Naive thymus-derived CD4-positive, alpha-beta T cell (primary cell): ENCODE measurements around the gene USP17L29. TPM values are rescaled to one million over a fixed set of nuclear protein-coding genes. Genes with fewer than 3 reads are reported as not detected.
"Not testable (repeated sequence)": the region's sequence is repeated elsewhere in the genome, so short reads cannot be mapped to it uniquely, and the experiment has no call there.

ENCODE experiments used
- ATAC-seq: fragments of 150-1000 bp; cut with Tn5 transposase; 2 replicates; pipeline ENCODE4 v1.10.0; 2021; ENCODE audit warnings: mild to moderate bottlenecking, moderate library complexity
- CTCF ChIA-PET: fragments of 350-600 bp; sonication (Branson Sonifier 250); formaldehyde crosslinking; loops from one replicate; lab custom pipeline; 2021; ENCODE audit warnings: antibody characterized with exemption; lab: Charles Lee
- POLR2A ChIA-PET: fragments of 350-600 bp; sonication (Branson Sonifier 250); formaldehyde crosslinking; loops from one replicate; lab custom pipeline; 2021; ENCODE audit warnings: antibody characterized with exemption, inconsistent platforms; lab: Charles Lee
- DNase-seq, 9 donors: peaks; one replicate each; pipeline versions ENCODE4 v3.0.0 to v3.0.0-alpha.2; 2020 to 2022; ENCODE audit warnings: mixed read lengths in 1 of 9
- H3K27ac ChIP-seq: one replicate; pipeline ENCODE4 v1.7.0; 2013; ENCODE audit warnings: mild to moderate bottlenecking, low read depth, low read length, moderate library complexity
- H3K27me3 ChIP-seq, 2 donors: one replicate each; pipeline ENCODE4 v1.7.0; 2013; ENCODE audit warnings: low read length in 2 of 2, mild to moderate bottlenecking in 2 of 2, moderate library complexity in 2 of 2; ENCODE audit not compliant: control insufficient read depth in 2 of 2, insufficient read depth in 2 of 2
- H3K36me3 ChIP-seq, 3 experiments: 1 replicate in 2 of 3; 2 replicates in 1 of 3; pipeline ENCODE4 v1.7.0; 2013; ENCODE audit warnings: low read length in 3 of 3, mild to moderate bottlenecking in 3 of 3, moderate library complexity in 1 of 3; ENCODE audit not compliant: insufficient read depth in 3 of 3, control insufficient read depth in 2 of 3
- H3K4me1 ChIP-seq, 2 donors: one replicate each; pipeline ENCODE4 v1.7.0; 2013; ENCODE audit warnings: low read length in 2 of 2, mild to moderate bottlenecking in 2 of 2, moderate library complexity in 1 of 2; ENCODE audit not compliant: control insufficient read depth in 2 of 2, insufficient read depth in 2 of 2
- H3K4me3 ChIP-seq: 2 replicates; pipeline ENCODE4 v1.7.0; 2013; ENCODE audit warnings: mild to moderate bottlenecking, low read length
- H3K9me3 ChIP-seq, 3 experiments: 1 replicate in 2 of 3; 2 replicates in 1 of 3; pipeline ENCODE4 v1.7.0; 2013; ENCODE audit warnings: low read length in 3 of 3; ENCODE audit not compliant: control insufficient read depth in 2 of 3
- H3K27ac Mint-ChIP-seq, 9 donors: one replicate each; pipeline ENCODE4 v1.8.0; 2020 to 2022; ENCODE audit warnings: mixed read lengths in 9 of 9, mild to moderate bottlenecking in 8 of 9, moderate library complexity in 5 of 9, inconsistent platforms in 2 of 9
- H3K27me3 Mint-ChIP-seq, 5 donors: one replicate each; pipeline ENCODE4 v1.8.0; 2021 to 2022; ENCODE audit warnings: mixed read lengths in 5 of 5, mild to moderate bottlenecking in 1 of 5
- H3K36me3 Mint-ChIP-seq, 5 donors: one replicate each; pipeline ENCODE4 v1.8.0; 2020 to 2022; ENCODE audit warnings: mixed read lengths in 5 of 5, mild to moderate bottlenecking in 3 of 5, inconsistent platforms in 1 of 5
- H3K4me1 Mint-ChIP-seq, 7 donors: one replicate each; pipeline ENCODE4 v1.8.0; 2020 to 2022; ENCODE audit warnings: mixed read lengths in 7 of 7, mild to moderate bottlenecking in 3 of 7, inconsistent platforms in 1 of 7
- H3K4me3 Mint-ChIP-seq, 10 donors: one replicate each; pipeline ENCODE4 v1.8.0; 2020 to 2022; ENCODE audit warnings: mild to moderate bottlenecking in 10 of 10, mixed read lengths in 10 of 10, moderate library complexity in 6 of 10, inconsistent platforms in 2 of 10
- H3K9me3 Mint-ChIP-seq, 11 donors: one replicate each; pipeline ENCODE4 v1.8.0; 2020 to 2022; ENCODE audit warnings: mixed read lengths in 11 of 11, mild to moderate bottlenecking in 4 of 11, inconsistent platforms in 1 of 11, moderate library complexity in 1 of 11
- intact Hi-C, 2 donors: fragments of 100-400 bp; cut with micrococcal nuclease; formaldehyde crosslinking; loops; one replicate each; pipeline ENCODE4 v1.15.1; 2023
- polyA plus RNA-seq, 2 donors: library from polyadenylated mRNA; unstranded; fragments of 300-500 nt; fragmentation: Illumina TruSeq; gene quantifications; one replicate each; pipeline ENCODE4 v1.2.3, GENCODE V29; 2021
- total RNA-seq, 6 experiments: library from RNA in 5 of 6; stranded (reverse) in 5 of 6; gene quantifications; 1 replicate in 5 of 6; 2 replicates in 1 of 6; pipeline ENCODE4 v1.2.3 and lab custom pipeline; 2021 to 2026

The USP17L29 gene
- total and polyA plus RNA-seq, 7 experiments from 2014 or later: not detected

- H3K27me3 Mint-ChIP-seq, H3K36me3 ChIP-seq, ATAC-seq, H3K27ac Mint-ChIP-seq, CTCF ChIA-PET, DNase-seq, H3K4me1 ChIP-seq, H3K9me3 Mint-ChIP-seq, H3K27me3 ChIP-seq, POLR2A ChIA-PET, H3K27ac ChIP-seq, H3K36me3 Mint-ChIP-seq, intact Hi-C loops, H3K9me3 ChIP-seq, H3K4me3 ChIP-seq, H3K4me3 Mint-ChIP-seq, H3K4me1 Mint-ChIP-seq: not testable (repeated sequence)
Observed at GRCh38 chr4:9343848-9344247, 9.6 kb upstream of the USP17L29 start, which contains the start of gene USP17L27. Gene USP17L27, plus strand, starts transcription at chr4:9344148. Its CDS starts 0 bp downstream, at chr4:9344148.

- not testable (repeated sequence) for H3K4me3 Mint-ChIP-seq, ATAC-seq
Observed at GRCh38 chr4:9348593-9348992, 4.8 kb upstream of the USP17L29 start, which contains the start of gene USP17L28. Gene USP17L28, plus strand, starts transcription at chr4:9348893. Its CDS starts 0 bp downstream, at chr4:9348893.

GRCh38 chr4:9350866-9351265 lies 2.6 kb upstream of the USP17L29 start:
- CTCF ChIA-PET, H3K4me1 Mint-ChIP-seq, ATAC-seq, H3K4me3 Mint-ChIP-seq, H3K4me1 ChIP-seq, H3K36me3 Mint-ChIP-seq, H3K27me3 Mint-ChIP-seq, H3K27ac ChIP-seq, H3K27me3 ChIP-seq, POLR2A ChIA-PET, H3K9me3 Mint-ChIP-seq, H3K9me3 ChIP-seq, H3K27ac Mint-ChIP-seq, H3K36me3 ChIP-seq, H3K4me3 ChIP-seq, intact Hi-C loops, DNase-seq: not testable (repeated sequence)

More at GRCh38 chr4:9348593-9348992, 4.8 kb upstream of the USP17L29 start, which contains the start of gene USP17L28:
- DNase-seq, H3K27me3 ChIP-seq, H3K4me3 ChIP-seq, POLR2A ChIA-PET, H3K4me1 Mint-ChIP-seq, H3K9me3 Mint-ChIP-seq, H3K27ac ChIP-seq, H3K36me3 ChIP-seq, H3K4me1 ChIP-seq, H3K27ac Mint-ChIP-seq, H3K9me3 ChIP-seq, intact Hi-C loops, H3K27me3 Mint-ChIP-seq, CTCF ChIA-PET, H3K36me3 Mint-ChIP-seq: not testable (repeated sequence)

- H3K36me3 ChIP-seq, POLR2A ChIA-PET, DNase-seq, H3K9me3 ChIP-seq, H3K9me3 Mint-ChIP-seq, H3K36me3 Mint-ChIP-seq, ATAC-seq, H3K4me3 ChIP-seq, H3K27ac ChIP-seq, H3K4me1 Mint-ChIP-seq, H3K27ac Mint-ChIP-seq, H3K27me3 ChIP-seq, H3K4me3 Mint-ChIP-seq, CTCF ChIA-PET, H3K4me1 ChIP-seq, intact Hi-C loops, H3K27me3 Mint-ChIP-seq: not testable (repeated sequence)
Observed at GRCh38 chr4:9362829-9363228, 9.4 kb downstream of the USP17L29 start, which contains the start of gene USP17L30. Gene USP17L30, plus strand, starts transcription at chr4:9363129. Its CDS starts 0 bp downstream, at chr4:9363129.

- H3K27ac ChIP-seq, H3K36me3 ChIP-seq, H3K36me3 Mint-ChIP-seq, CTCF ChIA-PET, H3K27me3 Mint-ChIP-seq, H3K27ac Mint-ChIP-seq, H3K4me1 ChIP-seq, POLR2A ChIA-PET, ATAC-seq, DNase-seq, intact Hi-C loops, H3K9me3 ChIP-seq, H3K4me3 ChIP-seq, H3K9me3 Mint-ChIP-seq, H3K27me3 ChIP-seq, H3K4me1 Mint-ChIP-seq: not testable (repeated sequence)
- peak overlapping the region in 4 of 10 donors; percentile 19 to 68 (median 36) for H3K4me3 Mint-ChIP-seq
Observed at GRCh38 chr4:9379881-9380280, 26.4 kb downstream of the USP17L29 start.

- H3K9me3 Mint-ChIP-seq, H3K27ac ChIP-seq, H3K27me3 ChIP-seq, H3K4me1 ChIP-seq, H3K27me3 Mint-ChIP-seq, H3K36me3 Mint-ChIP-seq, ATAC-seq, intact Hi-C loops, H3K36me3 ChIP-seq, CTCF ChIA-PET, H3K4me1 Mint-ChIP-seq, H3K9me3 ChIP-seq, POLR2A ChIA-PET: not testable (repeated sequence)
- Mint-ChIP-seq H3K27ac (peak overlapping the region in 1 of 9 donors; percentile 50), H3K4me3 (peak overlapping the region in 8 of 10 donors; percentile 47 to 74 (median 62))
- DNase-seq: peak; percentile 18 to 65 (median 63)
- H3K4me3 ChIP-seq: peak overlapping the region; percentile 27
Observed at GRCh38 chr4:9381012-9381534, 27.6 kb downstream of the USP17L29 start.

- Histone ChIP-seq H3K9me3 (no peaks in the 10 kb centered on the region), H3K27me3 (no peaks in the 10 kb centered on the region), H3K27ac (no peak overlapping the region), H3K4me3 (no peak overlapping the region), H3K36me3 (no peaks in the 10 kb centered on the region), H3K4me1 (no peaks in the 10 kb centered on the region)
- intact Hi-C loops: no loop called here
- H3K9me3 Mint-ChIP-seq: no peaks in the 10 kb centered on the region
- ATAC-seq (no peak), DNase-seq (no peak)
- peaks cover 0 to 5% (median 2%) of the 10 kb centered on the region in 5 donors for H3K27me3 Mint-ChIP-seq
- POLR2A ChIA-PET: no interaction called here
- no peak overlapping the region for H3K27ac Mint-ChIP-seq
- H3K36me3 Mint-ChIP-seq: no peaks in the 10 kb centered on the region
- CTCF ChIA-PET: no interaction called here
- H3K4me3 Mint-ChIP-seq: no peak overlapping the region
- peaks cover 0 to 4% (median 0%) of the 10 kb centered on the region in 7 donors for H3K4me1 Mint-ChIP-seq
Observed at GRCh38 chr4:9384126-9384525, 30.7 kb downstream of the USP17L29 start.
